ENCODE data around the gene CPAMD8.
"Not testable (repeated sequence)": the region's sequence is repeated elsewhere in the genome, so short reads cannot be mapped to it uniquely, and the experiment has no call there.

CPAMD8 gene

DNA sequence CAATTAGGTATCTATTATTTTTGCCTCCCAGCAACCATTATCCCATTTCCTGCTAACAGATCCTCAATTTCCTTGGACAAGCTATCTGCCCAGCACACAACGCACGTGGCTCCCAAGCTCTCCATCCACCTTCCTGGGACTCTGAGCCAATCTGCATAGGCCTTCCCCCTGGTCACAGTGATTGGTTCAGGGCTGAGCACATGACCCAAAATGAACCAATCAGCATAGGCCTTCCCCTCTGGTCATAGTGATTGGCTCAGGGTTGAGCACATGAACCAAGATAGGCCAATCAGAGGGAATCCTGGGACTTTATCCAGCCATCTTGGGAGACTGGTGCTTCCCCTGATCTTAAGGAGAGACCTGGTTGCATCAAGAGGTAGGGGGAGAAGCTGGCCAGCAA lies 5.8 kb downstream of the CPAMD8 start:
- TF ChIP-seq, protein P1, sequence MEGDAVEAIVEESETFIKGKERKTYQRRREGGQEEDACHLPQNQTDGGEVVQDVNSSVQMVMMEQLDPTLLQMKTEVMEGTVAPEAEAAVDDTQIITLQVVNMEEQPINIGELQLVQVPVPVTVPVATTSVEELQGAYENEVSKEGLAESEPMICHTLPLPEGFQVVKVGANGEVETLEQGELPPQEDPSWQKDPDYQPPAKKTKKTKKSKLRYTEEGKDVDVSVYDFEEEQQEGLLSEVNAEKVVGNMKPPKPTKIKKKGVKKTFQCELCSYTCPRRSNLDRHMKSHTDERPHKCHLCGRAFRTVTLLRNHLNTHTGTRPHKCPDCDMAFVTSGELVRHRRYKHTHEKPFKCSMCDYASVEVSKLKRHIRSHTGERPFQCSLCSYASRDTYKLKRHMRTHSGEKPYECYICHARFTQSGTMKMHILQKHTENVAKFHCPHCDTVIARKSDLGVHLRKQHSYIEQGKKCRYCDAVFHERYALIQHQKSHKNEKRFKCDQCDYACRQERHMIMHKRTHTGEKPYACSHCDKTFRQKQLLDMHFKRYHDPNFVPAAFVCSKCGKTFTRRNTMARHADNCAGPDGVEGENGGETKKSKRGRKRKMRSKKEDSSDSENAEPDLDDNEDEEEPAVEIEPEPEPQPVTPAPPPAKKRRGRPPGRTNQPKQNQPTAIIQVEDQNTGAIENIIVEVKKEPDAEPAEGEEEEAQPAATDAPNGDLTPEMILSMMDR (IDR thresholded peaks at IDR 0.05; ENCODE audit: low read depth, low read length): no peak
- H3K4me3 ChIP-seq (ENCODE audit: low read depth, low read length): no peak overlapping the region

DNA sequence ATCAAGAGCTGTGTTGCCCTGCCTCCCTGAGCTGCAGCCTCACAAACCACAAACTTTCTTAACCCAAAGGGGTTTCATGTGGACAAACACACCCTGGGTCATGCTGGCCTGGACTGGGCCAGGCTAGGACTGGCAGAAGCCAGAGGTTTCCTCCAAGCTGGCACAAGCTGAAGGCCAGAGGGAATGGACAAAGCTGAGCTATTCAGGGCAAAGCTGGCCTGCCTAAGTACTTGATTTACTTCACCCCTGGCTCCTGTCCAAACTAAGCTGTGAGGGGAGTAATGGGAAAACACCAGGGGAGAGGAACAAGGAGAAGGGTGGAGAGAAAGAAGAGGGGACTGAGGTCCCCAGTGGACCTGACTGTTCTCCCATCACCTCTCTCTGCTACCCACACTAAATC lies 6.2 kb downstream of the CPAMD8 start:
- TF ChIP-seq, protein P1 (IDR thresholded peaks at IDR 0.05; ENCODE audit: low read depth, low read length): no peak
- no peak overlapping the region for H3K4me3 ChIP-seq (ENCODE audit: low read depth, low read length)

DNA sequence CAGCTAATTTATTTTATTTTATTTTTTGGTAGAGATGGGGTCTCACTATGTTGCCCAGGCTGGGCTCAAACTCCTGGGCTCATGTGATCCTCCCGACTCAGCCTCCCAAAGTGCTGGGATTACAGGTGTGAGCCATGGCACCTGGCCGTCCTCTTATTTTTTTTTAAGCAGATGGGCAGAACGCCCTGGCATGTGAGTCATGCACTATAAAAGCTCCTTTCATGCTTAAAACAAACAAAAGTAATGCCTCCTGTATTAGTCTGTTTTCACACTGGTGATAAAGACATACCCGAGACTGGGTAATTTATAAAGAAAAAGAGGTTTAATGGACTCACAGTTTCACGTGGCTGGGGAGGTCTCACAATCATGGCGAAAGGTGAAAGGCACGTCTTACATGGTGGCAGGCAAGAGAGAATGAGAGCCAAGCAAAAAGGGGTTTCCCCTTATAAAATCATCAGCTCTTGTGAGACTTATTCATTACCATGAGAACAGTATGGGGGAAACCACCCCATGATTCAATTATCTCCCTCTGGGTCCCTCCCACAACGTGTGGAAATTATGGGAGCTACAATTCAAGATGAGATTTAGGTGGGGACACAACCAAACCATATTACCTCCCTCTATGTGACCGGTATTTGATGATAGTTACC lies 12.3 kb downstream of the CPAMD8 start:
- H3K4me3 ChIP-seq (ENCODE audit: low read depth, low read length): not testable (repeated sequence)

DNA sequence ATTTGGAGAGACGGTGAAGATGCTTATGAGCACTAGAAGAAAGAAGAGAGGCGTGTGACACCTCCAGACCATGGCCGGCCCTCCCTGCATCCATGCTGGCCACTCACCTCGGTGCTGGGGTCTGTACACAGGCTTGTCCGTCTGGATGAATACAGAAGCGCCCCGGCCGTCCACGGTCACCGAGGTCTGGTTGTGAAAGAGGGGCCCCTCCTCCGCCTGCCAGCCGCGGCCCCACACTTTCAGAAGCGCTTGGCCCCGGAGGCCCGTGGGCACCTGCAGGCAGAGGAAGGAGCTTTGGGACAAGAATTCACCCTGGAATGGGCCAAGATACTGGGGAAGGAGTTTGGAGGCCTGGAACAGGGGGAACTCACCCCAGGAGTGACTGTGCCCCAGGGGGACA lies 15.1 kb downstream of the CPAMD8 start:
- TF ChIP-seq, protein P1 (IDR thresholded peaks at IDR 0.05; ENCODE audit: low read depth, low read length): no peak
- no peak overlapping the region for H3K4me3 ChIP-seq (ENCODE audit: low read depth, low read length)

DNA sequence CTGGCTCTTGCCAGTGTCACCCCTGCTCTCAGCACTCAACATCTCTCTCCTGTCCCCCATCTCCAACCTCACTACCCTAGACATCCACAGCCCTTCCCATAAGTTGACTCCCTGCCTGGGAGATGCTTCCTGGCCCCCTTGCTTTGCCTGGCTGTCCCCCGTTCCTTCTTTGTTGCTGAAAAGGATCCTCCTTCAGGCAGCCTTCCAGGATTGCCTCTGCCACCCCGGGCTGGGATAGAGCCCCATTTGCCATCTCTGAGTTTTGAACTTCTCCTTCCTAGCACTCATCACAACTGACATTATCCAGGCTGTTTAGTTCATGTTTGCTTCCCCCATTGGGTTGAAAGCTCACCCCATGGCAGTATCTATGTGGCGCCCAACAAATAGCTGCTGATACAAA lies 20.0 kb downstream of the CPAMD8 start:
- no peak overlapping the region for H3K4me3 ChIP-seq (ENCODE audit: low read depth, low read length)
- TF ChIP-seq, protein P1 (IDR thresholded peaks at IDR 0.05; ENCODE audit: low read depth, low read length): no peak

DNA sequence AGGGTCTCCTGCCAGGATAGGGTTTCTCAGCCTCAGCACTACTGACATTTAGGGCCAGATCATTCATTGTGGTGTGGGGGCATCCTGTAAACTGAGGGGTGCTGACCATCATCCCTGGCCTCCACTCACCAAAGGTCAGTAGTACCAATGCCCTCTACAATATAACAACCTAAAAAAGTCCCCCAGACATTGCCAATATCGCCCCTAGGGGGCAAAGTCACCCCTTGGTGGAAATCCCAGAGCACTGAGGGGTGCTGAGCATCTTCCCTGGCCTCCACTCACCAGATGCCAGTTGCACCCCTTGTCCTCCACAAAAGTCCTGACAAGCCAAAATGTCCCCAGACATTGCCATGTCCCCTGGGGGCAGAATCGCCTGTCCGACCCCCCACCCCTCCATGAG lies 21.6 kb downstream of the CPAMD8 start:
- H3K4me3 ChIP-seq (ENCODE audit: low read depth, low read length): no peak overlapping the region
- TF ChIP-seq, protein P1 (IDR thresholded peaks at IDR 0.05; ENCODE audit: low read depth, low read length): no peak

DNA sequence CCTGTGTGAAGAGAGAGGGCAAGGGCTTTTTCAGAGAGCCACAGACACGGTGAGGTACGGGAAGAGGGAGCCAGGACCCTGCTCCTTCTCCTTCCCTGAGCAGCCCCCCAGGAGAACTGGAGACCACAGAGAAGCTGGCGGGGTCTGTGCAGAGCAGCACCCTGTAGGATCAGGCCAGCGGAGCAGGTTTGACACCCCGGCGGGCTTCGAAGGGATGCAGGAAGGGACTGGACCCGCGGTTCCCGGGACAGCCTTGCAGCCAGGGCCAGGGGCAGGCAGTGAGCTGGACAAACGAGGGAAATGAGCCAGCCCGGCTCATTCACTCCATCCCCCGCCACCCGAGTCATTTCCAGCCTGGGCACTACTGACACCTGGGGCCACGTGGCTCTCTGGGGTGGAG lies 22.2 kb downstream of the CPAMD8 start:
- TF ChIP-seq, protein P1 (IDR thresholded peaks at IDR 0.05; ENCODE audit: low read depth, low read length): no peak
- H3K4me3 ChIP-seq (ENCODE audit: low read depth, low read length): no peak overlapping the region

DNA sequence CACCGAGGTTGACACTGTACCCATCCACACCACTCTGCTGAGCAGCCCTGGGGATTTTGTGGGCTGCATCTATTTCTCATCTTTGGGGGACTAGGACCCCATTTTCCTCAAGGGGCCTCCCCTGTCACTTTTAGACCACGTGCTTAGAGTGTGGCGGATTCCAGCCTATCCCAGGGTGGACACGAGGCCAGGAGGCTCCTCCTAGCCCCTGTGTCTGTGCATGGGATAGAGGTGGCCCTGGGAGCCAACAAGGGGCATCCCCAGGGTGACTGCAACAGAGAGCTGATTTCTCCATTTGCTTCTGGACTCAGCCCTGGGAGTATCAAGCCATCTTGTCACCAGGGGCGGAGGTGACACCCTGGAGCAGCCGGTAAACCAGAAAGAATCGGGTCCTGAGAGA lies 24.2 kb downstream of the CPAMD8 start:
- no peak overlapping the region for H3K4me3 ChIP-seq (ENCODE audit: low read depth, low read length)
- TF ChIP-seq, protein P1 (IDR thresholded peaks at IDR 0.05; ENCODE audit: low read depth, low read length): no peak

All from WI38 (cell line).